Tibial artery (tissue), 4 donors: ENCODE results near the gene SLC12A4.

Experiments
- DNase-seq, 2 donors: peaks; one replicate each; pipeline ENCODE4 v3.0.0-alpha.2; 2019
- H3K27ac ChIP-seq, 2 donors: fragments of 200-600 bp; sonication (generic) in 1 of 2; 1 replicate in 1 of 2; 2 replicates in 1 of 2; pipeline ENCODE4 v1.5.1; 2018 to 2019; ENCODE audit warnings: mild to moderate bottlenecking in 1 of 2
- H3K27me3 ChIP-seq, 2 donors: fragments of 200-600 bp; sonication (generic) in 1 of 2; one replicate each; pipeline versions ENCODE4 v1.5.1 to v1.6.0; 2016 to 2019
- H3K36me3 ChIP-seq, 3 donors: fragments of 200-600 bp; sonication (generic) in 2 of 3; one replicate each; pipeline ENCODE4 v1.5.1; 2016 to 2019; ENCODE audit warnings: mild to moderate bottlenecking in 2 of 3
- H3K4me1 ChIP-seq, 4 donors: fragments of 200-600 bp; sonication (generic) in 2 of 4; 1 replicate in 3 of 4; 2 replicates in 1 of 4; pipeline ENCODE4 v1.5.1; 2016 to 2019
- H3K4me3 ChIP-seq, 2 donors: fragments of 200-600 bp; sonication (generic) in 1 of 2; 1 replicate in 1 of 2; 2 replicates in 1 of 2; pipeline ENCODE4 v1.5.1; 2018 to 2019; ENCODE audit warnings: mild to moderate bottlenecking in 2 of 2
- H3K9me3 ChIP-seq, 3 donors: fragments of 200-600 bp; sonication (generic) in 1 of 3; one replicate each; pipeline ENCODE4 v1.5.1; 2016 to 2019
- intact Hi-C: fragments of 100-400 bp; cut with DNase I; formaldehyde crosslinking; loops from one replicate; pipeline ENCODE4 v1.15.0; 2023; ENCODE audit warnings: low total_unique reads
- TF ChIP-seq, protein P1 (sequence below), 2 experiments: fragments of 200-600 bp in 1 of 2; fragments of 450-650 bp in 1 of 2; IDR thresholded peaks; one replicate each; pipeline ENCODE4 v1.5.1; 2017 to 2019; ENCODE audit warnings: antibody characterized with exemption in 2 of 2, mild to moderate bottlenecking in 1 of 2, moderate library complexity in 1 of 2

SLC12A4 gene

DNA sequence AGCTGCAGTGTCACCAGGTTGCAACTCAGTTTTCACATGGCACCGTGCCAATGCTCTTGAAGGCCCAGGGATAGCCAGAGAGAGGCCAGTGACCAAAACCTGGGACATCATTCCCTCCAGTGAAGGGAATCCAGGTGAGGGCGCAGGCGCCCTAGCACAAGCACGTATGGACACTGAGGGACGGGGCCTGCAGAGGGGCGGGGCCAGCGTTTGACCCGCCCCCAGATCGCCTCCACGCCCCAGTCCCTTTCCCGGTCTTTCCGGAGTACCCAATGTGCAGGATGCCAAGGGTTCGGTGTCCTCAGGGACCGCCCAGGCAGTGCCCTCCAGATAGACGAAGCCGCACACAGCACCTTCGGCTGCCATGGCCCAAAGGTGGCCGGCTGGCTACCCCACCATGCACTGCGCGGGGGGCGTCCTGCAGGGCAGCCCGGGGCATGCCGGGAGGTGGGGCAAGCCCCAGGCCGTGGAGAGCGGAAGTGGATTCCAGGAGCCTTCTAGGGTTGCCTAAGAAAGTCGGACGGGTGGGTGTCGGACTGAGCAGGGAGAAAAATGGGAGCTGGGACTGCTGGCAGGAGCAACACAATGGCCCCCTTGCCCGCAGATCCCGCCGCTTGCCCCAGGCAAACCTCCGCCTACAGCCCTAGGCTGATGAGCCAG lies 4.6 kb downstream of the SLC12A4 start:
- DNase-seq = no peak
- TF ChIP-seq, protein P1, sequence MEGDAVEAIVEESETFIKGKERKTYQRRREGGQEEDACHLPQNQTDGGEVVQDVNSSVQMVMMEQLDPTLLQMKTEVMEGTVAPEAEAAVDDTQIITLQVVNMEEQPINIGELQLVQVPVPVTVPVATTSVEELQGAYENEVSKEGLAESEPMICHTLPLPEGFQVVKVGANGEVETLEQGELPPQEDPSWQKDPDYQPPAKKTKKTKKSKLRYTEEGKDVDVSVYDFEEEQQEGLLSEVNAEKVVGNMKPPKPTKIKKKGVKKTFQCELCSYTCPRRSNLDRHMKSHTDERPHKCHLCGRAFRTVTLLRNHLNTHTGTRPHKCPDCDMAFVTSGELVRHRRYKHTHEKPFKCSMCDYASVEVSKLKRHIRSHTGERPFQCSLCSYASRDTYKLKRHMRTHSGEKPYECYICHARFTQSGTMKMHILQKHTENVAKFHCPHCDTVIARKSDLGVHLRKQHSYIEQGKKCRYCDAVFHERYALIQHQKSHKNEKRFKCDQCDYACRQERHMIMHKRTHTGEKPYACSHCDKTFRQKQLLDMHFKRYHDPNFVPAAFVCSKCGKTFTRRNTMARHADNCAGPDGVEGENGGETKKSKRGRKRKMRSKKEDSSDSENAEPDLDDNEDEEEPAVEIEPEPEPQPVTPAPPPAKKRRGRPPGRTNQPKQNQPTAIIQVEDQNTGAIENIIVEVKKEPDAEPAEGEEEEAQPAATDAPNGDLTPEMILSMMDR (IDR thresholded peaks at IDR 0.05) = no peak
- Histone ChIP-seq H3K4me1 (peaks cover 0 to 85% (median 71%) of the 10 kb centered on the region in 4 donors), H3K27me3 (no peaks in the 10 kb centered on the region), H3K9me3 (no peaks in the 10 kb centered on the region), H3K27ac (peak overlapping the region; percentile 34 to 42), H3K4me3 (no peak overlapping the region), H3K36me3 (peaks cover 35 to 49% (median 46%) of the 10 kb centered on the region in 3 donors)
- intact Hi-C loops = no loop called here

DNA sequence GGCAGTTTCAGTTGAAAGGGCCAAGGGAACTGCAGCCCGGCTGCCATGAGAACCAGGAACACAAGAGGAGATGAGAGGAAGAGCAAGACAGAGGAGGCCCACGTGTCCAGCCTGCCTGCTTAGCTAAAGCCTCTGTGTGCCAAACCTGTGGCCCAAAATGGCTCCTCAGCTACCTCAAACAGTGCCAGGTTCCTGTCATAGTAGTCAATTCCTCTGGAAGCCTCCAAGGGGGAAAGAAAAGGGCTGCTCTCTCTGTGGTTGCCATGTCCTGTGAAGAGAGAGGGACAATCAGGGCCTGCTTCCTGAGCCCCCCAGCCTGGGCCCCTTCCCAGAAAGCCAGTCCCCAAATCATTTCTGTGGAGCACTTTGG lies 5.2 kb downstream of the SLC12A4 start:
- no peak for DNase-seq
- peaks cover 0 to 85% (median 71%) of the 10 kb centered on the region in 4 donors for H3K4me1 ChIP-seq
- H3K27me3 ChIP-seq = no peaks in the 10 kb centered on the region
- TF ChIP-seq, protein P1 (IDR thresholded peaks at IDR 0.05) = no peak
- no peak overlapping the region for H3K4me3 ChIP-seq
- peaks cover 35 to 55% (median 51%) of the 10 kb centered on the region in 3 donors for H3K36me3 ChIP-seq
- H3K27ac ChIP-seq = peak overlapping the region; percentile 34 to 42
- no peaks in the 10 kb centered on the region for H3K9me3 ChIP-seq
- intact Hi-C loops = no loop called here

DNA sequence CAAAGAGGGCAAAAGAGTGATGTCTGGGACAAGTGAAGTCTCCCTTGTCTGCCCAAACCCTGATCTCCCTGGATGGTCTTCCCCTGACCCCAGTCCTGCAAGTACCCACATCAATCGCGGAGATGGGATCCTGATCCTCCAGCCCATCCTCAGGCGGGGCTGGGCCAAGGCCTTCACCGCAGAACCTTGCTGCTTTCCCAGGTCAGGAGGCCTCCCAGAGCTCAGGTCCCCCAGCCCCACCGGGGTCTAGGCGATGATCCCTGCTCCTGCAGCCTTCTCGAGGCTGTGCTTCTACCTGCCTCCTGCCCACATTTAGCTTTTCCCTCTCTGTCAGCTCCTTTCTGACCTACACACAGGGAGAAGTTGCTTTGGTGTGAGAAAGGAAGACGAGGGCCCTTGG lies 6.3 kb downstream of the SLC12A4 start:
- Histone ChIP-seq H3K4me3 (no peak overlapping the region), H3K9me3 (no peaks in the 10 kb centered on the region), H3K4me1 (peaks cover 0 to 81% (median 67%) of the 10 kb centered on the region in 4 donors), H3K36me3 (peaks cover 43 to 66% (median 61%) of the 10 kb centered on the region in 3 donors), H3K27me3 (no peaks in the 10 kb centered on the region), H3K27ac (peak overlapping the region; percentile 3 to 28)
- TF ChIP-seq, protein P1 (IDR thresholded peaks at IDR 0.05) = no peak
- intact Hi-C loops = no loop called here
- no peak for DNase-seq

DNA sequence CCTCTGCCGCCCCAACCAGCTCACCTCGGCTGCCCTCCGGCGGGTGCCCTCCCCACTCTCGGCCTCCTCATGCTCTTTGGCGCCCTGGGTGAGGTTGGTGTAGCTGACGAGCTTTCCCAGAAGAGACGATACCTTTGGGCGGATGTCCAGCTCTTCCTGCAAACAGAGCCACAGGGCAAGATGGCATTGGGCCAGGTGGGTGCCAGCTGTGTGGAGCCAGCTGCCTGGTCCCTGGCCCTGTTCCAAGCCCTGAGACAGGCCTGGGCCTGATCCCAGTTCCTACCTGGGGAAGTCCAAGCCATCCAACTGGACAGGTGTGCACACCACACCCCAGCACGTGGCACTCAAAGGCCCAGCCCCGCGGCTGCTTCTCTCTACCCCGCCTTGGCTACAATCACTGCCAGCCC lies 6.9 kb downstream of the SLC12A4 start:
- TF ChIP-seq, protein P1 (IDR thresholded peaks at IDR 0.05) = no peak
- no peaks in the 10 kb centered on the region for H3K27me3 ChIP-seq
- no peak overlapping the region for H3K4me3 ChIP-seq
- H3K27ac ChIP-seq = peak overlapping the region; percentile 3 to 28
- peaks cover 43 to 71% (median 65%) of the 10 kb centered on the region in 3 donors for H3K36me3 ChIP-seq
- H3K9me3 ChIP-seq = no peaks in the 10 kb centered on the region
- H3K4me1 ChIP-seq = peaks cover 0 to 75% (median 61%) of the 10 kb centered on the region in 4 donors
- DNase-seq = no peak
- intact Hi-C loops = no loop called here

DNA sequence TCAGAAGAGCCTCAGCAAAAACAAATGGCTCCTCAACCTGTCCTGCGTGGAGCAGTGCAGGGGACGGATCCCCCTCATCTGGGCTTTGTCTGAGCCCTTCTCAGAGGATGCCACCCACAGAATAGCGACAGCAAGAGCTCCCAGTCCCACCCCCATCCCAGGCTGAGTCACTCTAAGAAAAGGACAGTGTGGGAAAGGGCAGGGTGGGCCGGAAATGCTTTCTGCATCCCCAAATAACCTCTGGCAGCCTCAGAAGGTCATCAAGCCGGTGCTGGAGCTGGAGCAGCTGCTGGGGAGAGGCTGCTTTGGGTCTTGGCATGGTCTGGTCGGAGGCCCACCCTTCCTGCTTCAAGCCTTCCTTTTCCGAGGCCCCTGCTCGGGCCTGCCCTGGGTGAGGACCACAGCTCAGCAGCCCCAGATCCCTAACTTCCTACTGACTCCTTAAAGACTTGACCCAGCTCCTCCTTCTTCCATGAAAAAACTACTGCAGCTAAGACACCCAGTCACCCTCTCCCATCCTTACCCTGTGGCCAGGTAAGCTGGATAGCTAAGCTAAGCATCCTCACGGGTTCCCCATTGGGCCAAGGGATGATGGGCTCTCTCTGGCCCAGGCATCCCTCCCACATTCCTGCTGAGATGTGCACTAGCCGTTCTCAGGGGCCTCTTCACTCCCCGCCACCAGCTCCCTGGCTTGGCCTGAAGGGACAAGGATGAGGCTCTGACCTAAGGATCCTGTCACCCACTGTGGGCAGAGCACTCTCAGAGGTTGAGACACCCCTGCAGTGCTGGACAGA lies 8.7 kb downstream of the SLC12A4 start:
- Histone ChIP-seq H3K27ac (peak overlapping the region; percentile 48 to 53), H3K27me3 (no peaks in the 10 kb centered on the region), H3K4me3 (no peak overlapping the region), H3K36me3 (peaks cover 49 to 89% (median 82%) of the 10 kb centered on the region in 3 donors), H3K4me1 (peaks cover 0 to 57% (median 44%) of the 10 kb centered on the region in 4 donors), H3K9me3 (no peaks in the 10 kb centered on the region)
- peak; percentile 70 to 83 for DNase-seq
- intact Hi-C loops = no loop called here
- TF ChIP-seq, protein P1 (IDR thresholded peaks at IDR 0.05) = no peak
